Measurements from ENCODE around the gene GALK2. TPM values are rescaled to one million over a fixed set of nuclear protein-coding genes. Genes with fewer than 3 reads are reported as not detected.

GALK2 gene
- total RNA-seq, 1 experiment from 2014 or later, result 27.0 TPM

- H3K4me2 ChIP-seq (ENCODE audit: low read depth, low read length, poor library complexity, severe bottlenecking), result no peak overlapping the region
- no peak overlapping the region for H3K27ac ChIP-seq (ENCODE audit: low read length)
- H3K4me3 ChIP-seq (ENCODE audit: low read length), result no peak overlapping the region
- no peaks in the 10 kb centered on the region for H3K36me3 ChIP-seq (ENCODE audit: insufficient read depth, low read length)
- H3K4me1 ChIP-seq (ENCODE audit: low read length), result no peaks in the 10 kb centered on the region
- H3K27me3 ChIP-seq (ENCODE audit: low read length), result no peaks in the 10 kb centered on the region
- H4K20me1 ChIP-seq (ENCODE audit: insufficient read depth, low read depth, low read length), result no peaks in the 10 kb centered on the region
- no peak for DNase-seq
- no peaks in the 10 kb centered on the region for H3K9me3 ChIP-seq (ENCODE audit: low read length)
- no peaks in the 10 kb centered on the region for H3K79me2 ChIP-seq (ENCODE audit: low read length)
- H2AFZ ChIP-seq (ENCODE audit: low read length), result no peak overlapping the region
- H3K9ac ChIP-seq (ENCODE audit: low read length), result no peak overlapping the region
- H3K9me2 ChIP-seq (replicated peaks; ENCODE audit: insufficient read depth, low read length), result no peaks in the 10 kb centered on the region
These were observed 200.7 kb downstream of the GALK2 start for GRCh38 chr15:49370782-49371181.

DNA sequence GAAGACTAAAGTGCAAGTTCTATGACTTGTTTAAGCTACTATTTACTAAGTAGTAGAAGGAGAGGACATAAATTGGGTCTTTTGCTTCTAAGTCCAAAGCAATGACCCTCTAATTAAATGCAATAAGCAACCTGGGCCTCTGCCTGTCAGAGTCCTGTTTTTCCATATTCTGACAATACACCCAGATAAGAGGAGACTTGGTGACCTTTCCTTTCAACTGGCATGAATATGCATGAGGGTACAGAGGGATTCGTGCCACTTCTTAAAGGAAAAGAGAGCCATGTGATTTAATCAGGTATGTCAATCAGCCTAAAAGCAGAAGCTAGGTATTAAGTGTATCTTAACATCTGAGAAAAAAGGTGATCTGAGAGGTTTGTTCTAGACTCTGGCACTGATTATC lies 202.3 kb downstream of the GALK2 start:
- Histone ChIP-seq H3K4me3 (ENCODE audit: low read length) (no peak overlapping the region), H3K9ac (ENCODE audit: low read length) (no peak overlapping the region), H3K79me2 (ENCODE audit: low read length) (no peaks in the 10 kb centered on the region), H3K27ac (ENCODE audit: low read length) (no peak overlapping the region), H3K36me3 (ENCODE audit: insufficient read depth, low read length) (no peaks in the 10 kb centered on the region), H3K27me3 (ENCODE audit: low read length) (no peaks in the 10 kb centered on the region), H3K9me2 (replicated peaks; ENCODE audit: insufficient read depth, low read length) (no peaks in the 10 kb centered on the region), H3K4me2 (ENCODE audit: low read depth, low read length, poor library complexity, severe bottlenecking) (no peak overlapping the region), H3K9me3 (ENCODE audit: low read length) (no peaks in the 10 kb centered on the region), H3K4me1 (ENCODE audit: low read length) (no peaks in the 10 kb centered on the region), H4K20me1 (ENCODE audit: insufficient read depth, low read depth, low read length) (no peaks in the 10 kb centered on the region), H2AFZ (ENCODE audit: low read length) (no peak overlapping the region)
- no peak for DNase-seq

DNA sequence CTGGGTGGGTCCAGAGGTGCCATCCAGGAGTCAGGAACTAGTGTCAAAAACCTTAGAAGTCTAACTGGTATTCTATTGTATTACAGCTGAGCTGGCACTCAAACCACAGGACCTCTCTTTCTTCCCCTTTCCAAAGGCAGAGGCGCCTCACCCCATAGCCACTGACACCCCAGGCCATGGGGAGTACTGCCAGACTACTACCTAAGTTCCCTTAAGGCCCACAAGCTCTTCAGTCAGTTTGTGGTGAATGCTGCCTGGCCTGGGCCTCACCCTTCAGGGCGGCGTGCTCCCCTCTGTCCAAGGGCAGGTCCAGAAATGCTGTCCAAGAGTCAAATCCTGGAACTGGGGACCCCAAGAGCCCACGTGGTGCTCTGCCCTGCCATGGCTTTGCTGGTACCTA lies 209.9 kb downstream of the GALK2 start:
- Histone ChIP-seq H3K27ac (ENCODE audit: low read length) (no peak overlapping the region), H3K4me3 (ENCODE audit: low read length) (no peak overlapping the region), H3K4me2 (ENCODE audit: low read depth, low read length, poor library complexity, severe bottlenecking) (no peak overlapping the region), H3K79me2 (ENCODE audit: low read length) (no peaks in the 10 kb centered on the region), H3K36me3 (ENCODE audit: insufficient read depth, low read length) (no peaks in the 10 kb centered on the region), H2AFZ (ENCODE audit: low read length) (no peak overlapping the region), H3K9ac (ENCODE audit: low read length) (no peak overlapping the region), H3K4me1 (ENCODE audit: low read length) (no peaks in the 10 kb centered on the region), H4K20me1 (ENCODE audit: insufficient read depth, low read depth, low read length) (no peaks in the 10 kb centered on the region), H3K27me3 (ENCODE audit: low read length) (no peaks in the 10 kb centered on the region), H3K9me2 (replicated peaks; ENCODE audit: insufficient read depth, low read length) (no peaks in the 10 kb centered on the region), H3K9me3 (ENCODE audit: low read length) (no peaks in the 10 kb centered on the region)
- DNase-seq, result no peak

DNA sequence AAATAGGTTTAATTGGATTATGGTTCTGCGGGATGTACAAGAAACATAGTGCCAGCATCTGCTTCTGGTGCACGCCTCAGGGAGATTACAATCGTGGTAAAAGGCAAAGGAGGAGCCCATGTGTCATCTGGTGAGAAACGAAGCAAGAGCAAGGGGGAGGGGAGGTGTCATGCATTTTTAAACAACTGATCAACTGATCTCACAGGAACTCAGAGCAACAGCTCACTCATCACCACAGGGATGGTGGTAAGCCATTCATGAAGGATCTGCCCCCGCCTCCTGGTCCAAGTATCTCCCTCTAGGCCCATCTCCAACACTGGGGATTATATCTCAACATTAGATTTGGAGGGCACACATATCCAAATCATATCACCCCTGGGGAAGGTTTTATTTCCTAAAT lies 210.9 kb downstream of the GALK2 start:
- no peaks in the 10 kb centered on the region for H3K27me3 ChIP-seq (ENCODE audit: low read length)
- no peaks in the 10 kb centered on the region for H3K9me2 ChIP-seq (replicated peaks; ENCODE audit: insufficient read depth, low read length)
- no peak for DNase-seq
- H3K79me2 ChIP-seq (ENCODE audit: low read length), result no peaks in the 10 kb centered on the region
- H3K4me1 ChIP-seq (ENCODE audit: low read length), result no peaks in the 10 kb centered on the region
- no peaks in the 10 kb centered on the region for H3K9me3 ChIP-seq (ENCODE audit: low read length)
- H3K36me3 ChIP-seq (ENCODE audit: insufficient read depth, low read length), result no peaks in the 10 kb centered on the region
- no peak overlapping the region for H2AFZ ChIP-seq (ENCODE audit: low read length)
- no peak overlapping the region for H3K4me3 ChIP-seq (ENCODE audit: low read length)
- H3K4me2 ChIP-seq (ENCODE audit: low read depth, low read length, poor library complexity, severe bottlenecking), result no peak overlapping the region
- no peak overlapping the region for H3K9ac ChIP-seq (ENCODE audit: low read length)
- no peak overlapping the region for H3K27ac ChIP-seq (ENCODE audit: low read length)
- no peaks in the 10 kb centered on the region for H4K20me1 ChIP-seq (ENCODE audit: insufficient read depth, low read depth, low read length)

Small RNA genes lying within 50 kb of the gene (small RNA-seq; reads per million reads assigned to genes)
- gene MIR4716 (not detected), gene RF00019 (not detected), gene RN7SL307P (not detected)

Other genes with a start within 250 kb of the GALK2 start
- gene SHC4, start 206.3 kb upstream of the GALK2 start, total RNA-seq (2014; rRNA removed; shearing (Covaris generic); ENCODE audit: low replicate concordance), result 0.22 TPM in 1 of 2 replicates, not detected in the other
- 16.3 and 28.7 TPM in 2 replicates for gene SECISBP2L, start 123.8 kb upstream of the GALK2 start, total RNA-seq (2014; rRNA removed; shearing (Covaris generic); ENCODE audit: low replicate concordance)
- gene COPS2, start 14.6 kb upstream of the GALK2 start, total RNA-seq (2014; rRNA removed; shearing (Covaris generic); ENCODE audit: low replicate concordance), result 50.7 and 65.5 TPM in 2 replicates

Data from Karpas-422 (cell line).